ENCODE measurements around the gene TEX12.
"Not testable (repeated sequence)": the region's sequence is repeated elsewhere in the genome, so short reads cannot be mapped to it uniquely, and the experiment has no call there.

TEX12 gene

DNA sequence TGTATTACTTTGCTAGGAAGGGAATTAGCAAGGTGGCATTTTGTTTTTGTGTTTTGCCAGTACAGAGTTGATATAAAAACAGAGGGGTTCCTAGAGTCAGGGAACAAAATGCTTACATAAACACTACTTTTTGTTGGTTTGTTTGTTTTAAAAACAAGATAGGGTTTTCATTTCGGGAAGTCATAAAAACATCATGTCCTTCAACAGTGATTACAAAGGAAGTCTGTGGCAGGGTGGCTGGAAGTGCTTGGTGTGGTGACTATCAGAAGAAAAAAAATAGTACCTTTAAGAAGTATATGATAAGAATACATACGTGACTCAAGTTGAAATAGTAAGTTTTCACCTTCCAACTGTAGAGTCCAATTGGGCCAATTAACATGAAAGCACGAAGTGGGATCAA lies 2.1 kb upstream of the TEX12 start:
- no peak for DNase-seq

DNA sequence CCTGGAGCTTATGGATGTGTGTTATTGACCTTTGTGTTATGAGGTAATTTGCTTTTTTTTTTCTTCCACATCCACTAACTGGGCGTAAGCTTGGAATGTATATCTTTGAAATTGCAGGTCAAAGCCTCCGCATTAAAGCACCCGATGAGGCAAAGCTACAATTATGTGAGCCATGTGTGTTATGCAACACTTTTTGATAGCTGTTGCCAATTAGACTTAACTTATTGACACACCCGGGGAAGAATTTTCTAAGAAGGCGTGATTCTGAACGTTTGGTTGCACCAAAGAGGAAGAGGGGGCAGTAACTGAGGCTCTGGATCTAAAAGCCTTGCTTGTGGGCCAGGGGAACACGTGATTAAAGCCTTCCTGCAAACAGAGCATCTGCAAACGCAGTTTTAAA lies 610 bp upstream of the TEX12 start:
- DNase-seq = no peak

DNA sequence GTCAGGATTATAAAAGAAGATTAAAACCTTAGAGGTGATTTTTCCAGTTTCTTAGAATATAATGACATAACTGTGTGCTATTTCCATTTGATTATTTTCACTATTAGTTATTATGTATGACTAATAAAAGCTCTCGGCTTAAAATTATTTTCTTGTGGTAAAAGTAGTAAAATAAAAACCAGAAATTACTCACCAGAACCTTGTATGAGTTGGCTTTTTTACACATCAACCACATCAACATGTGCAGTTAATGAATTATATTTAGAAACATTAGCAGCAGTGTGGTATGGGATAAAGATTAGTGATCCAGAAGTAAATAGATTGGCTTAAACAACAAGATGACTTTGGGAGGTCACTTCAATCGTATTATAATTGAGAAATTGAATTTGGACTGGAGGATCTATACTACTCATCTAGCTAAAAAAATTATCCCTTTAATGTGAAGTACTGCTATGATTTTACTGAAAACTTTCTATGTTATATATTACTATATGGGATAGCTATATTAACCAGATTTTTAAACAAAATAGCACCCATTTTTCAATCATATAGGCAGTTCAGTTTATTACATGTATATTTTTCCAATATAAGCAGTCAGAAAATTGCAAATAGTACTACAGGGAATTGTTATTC lies 5.3 kb downstream of the TEX12 start:
- no peak for DNase-seq

DNA sequence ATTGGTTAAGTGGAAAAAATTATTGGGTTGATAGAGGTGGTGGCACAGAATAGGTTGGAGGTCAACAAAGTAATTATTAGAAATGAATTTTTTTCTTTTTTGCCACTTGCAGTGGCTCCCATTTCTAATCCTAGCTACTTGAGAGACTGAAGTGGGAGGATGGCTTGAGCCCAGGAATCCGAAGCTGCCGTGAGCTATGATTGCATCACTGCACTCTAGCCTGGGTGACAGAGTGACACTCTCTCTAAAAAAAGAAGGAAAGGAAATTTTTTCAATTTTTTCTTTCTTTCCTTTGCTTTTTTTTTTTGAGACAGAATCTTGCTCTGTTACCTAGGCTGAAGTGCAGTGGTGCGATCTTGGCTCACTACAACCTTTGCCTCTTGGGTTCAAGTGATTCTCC lies 6.0 kb downstream of the TEX12 start:
- DNase-seq = no peak

DNA sequence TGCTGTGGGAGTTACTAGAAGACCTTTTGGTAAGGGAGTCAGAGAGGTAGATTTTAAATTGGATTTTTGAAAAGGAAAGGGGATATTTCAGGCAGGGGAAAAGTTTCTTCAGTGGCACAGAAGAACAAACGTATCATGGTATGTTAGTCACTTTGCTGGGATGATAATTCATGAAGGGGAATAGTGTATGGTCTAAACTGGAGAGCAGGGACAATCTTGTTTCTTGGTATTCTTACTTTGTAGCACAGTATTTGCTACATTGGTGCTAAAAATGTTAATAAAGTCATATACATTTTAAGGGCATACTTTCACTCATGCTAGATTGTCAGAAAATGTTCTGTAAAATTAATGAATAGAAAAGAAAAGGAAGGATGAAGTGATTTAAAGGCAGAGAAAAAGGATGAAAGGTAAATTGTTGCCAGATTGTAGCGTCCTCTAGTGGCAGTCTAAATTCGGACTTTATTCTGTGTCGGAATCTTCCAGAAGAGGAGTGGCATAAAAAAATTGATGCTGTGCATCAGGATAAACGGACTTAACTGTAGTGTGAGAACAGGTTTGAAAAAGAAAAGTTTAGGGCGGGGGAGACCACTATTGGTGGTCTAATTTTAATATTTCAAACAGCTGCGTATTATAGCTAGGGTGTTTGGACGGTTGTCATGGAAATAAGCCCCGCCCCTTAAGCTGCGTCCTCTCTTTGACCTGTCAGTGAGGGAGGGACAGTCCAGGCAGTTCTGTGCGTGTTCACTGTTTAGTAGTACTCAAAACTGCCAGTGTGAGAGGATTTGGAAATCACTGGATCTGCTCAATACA lies 7.8 kb downstream of the TEX12 start, which contains the start of gene BCO2:
Gene BCO2 (plus strand): TSS at position 724 of the 810 bp plus-strand sequence. CDS start 90 bp downstream, outside the sequence.
- DNase-seq = peak; percentile 49 to 96

DNA sequence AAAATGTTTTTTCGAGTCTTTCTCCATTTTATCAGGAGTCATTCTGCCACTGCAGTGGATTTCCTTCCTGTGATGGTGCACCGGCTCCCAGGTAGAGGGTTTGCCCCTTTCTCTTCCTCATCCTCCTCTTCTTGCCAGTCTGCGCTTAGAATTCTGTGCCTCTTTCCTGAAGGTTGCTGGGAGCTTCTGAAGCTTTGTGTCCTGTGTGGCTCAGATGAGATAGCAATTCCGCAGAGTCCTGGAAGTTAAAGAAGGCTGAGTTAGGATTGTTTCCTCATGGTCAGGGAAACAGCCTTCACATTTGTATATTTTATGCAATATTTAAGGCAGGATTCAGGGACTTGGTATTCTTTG lies 8.4 kb downstream of the TEX12 start:
- DNase-seq = no peak

DNA sequence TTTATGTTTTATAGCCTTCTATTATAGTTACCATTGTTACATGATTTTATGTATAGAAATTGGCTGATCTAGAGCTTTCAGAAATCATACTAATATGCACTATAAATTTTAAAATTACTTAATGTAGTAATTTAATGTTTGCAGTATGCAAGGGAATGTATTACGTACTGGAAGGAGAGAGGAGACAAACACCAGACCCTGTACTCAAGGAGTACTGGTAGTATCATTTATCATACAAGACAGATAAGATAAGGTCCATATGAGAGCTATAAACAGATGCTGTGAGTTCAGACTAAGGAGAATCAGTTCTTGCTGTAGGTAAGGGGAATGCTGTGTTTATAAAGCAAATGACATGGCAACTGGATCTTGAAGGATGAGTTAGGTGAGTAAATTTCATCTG lies 8.9 kb downstream of the TEX12 start:
- DNase-seq = no peak

DNA sequence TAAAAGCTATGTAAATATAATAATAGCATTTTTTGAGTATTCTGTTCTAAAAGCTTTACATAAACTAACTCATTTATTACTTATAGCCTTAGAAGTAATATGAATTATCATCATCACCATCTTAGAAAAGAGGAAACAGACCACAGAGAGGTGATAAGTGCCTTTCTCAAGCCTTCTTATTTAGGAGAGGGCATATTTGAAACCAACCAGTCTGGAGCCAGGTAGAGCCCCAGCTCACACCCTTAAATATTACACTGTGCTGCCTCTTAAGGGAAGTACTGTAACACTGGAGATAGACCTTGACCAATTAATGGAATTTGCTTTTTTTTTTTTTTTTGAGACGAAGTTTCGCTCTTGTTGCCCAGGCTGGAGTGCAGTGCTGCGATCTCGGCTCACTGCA lies 10.4 kb downstream of the TEX12 start:
- DNase-seq = no peak

DNA sequence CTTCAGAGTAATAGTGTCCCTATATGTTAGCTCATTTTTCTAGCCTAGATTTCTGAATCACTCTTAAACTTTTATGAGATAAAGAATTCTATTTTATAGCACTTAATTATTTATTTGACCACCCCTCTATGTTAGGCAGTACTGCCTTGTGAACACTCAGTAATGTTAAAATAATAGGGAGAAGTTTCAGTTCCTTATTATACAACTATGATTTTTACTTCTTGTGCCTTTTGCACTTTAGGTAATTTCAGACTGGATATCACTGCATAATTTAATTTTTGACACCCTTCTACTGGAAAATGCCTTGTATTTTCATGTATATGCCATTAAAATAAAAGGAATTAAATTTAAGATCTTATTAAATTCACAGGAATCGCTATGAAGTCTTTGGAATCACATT lies 11.3 kb downstream of the TEX12 start:
- no peak for DNase-seq

DNA sequence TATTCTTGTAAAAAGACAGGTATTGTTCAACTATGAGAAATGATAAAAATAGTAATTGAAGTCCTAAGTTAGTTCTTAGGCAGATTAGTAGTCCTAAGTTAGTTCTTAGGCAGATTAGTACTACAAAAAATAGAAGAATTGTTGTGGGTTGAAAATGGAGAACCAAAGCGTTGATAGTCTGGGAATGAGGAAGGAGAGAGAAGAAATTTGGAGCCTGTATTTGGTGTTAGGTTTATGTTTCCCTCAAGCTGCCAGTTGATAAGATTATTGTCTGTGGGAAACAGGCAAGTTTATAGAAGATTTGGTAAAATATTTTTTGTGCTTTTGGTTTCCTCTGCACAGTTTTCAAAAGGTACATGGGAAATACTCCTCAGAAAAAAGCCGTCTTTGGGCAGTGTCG lies 11.8 kb downstream of the TEX12 start:
- DNase-seq = no peak

DNA sequence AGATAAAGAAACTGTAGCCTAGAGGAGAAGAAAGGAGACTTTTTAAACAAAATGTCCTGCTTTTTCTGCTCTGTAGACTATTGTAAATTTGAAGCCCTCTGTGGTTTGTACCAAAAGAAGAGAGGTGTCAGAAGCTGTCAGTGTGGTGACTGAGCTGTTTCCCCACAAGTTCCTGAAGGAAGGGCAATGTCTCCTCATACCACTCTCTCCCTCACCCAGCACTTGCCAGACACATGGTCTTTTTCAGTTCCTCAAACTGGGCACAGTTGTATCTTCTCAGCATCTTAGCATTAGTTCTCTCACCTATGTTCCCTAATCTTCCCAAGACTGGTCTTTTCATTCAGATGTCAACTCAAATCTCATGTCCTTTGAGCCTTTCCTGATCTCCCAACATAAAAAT lies 12.4 kb downstream of the TEX12 start:
- no peak for DNase-seq

DNA sequence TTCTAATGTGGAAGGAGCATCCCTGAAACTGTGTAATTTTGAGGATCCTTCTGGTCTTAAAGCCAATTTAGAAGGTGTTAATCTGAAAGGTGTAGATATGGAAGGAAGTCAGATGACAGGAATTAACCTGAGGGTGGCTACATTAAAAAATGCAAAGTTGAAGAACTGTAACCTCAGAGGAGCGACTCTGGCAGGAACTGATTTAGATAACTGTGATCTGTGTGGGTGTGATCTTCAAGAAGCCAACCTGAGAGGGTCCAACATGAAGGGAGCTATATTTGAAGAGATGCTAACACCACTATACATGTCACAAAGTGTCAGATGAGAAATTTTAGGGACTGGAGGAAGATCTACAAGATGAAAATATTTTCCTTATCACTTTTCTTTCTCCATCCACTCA lies 15.7 kb downstream of the TEX12 start:
- no peak for DNase-seq

DNA sequence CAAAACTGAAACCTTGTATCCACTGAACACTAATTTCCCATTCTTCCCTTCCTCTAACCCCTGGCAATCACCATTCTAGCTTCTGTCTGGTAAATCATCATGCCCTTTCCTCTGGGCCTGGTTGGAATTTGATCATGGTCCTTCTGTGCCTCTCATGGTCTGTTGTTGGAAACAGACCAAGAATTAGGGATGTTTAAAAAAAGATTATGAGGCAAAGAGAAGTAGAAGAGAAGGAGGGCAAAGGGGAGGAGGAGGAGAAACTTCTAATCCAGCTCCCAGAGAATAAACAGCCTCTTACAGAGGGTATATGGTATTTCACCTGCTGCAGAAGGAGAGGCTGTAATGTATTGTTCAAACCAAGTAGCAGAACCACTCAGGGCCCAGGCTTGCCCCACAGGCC lies 18.7 kb downstream of the TEX12 start:
- DNase-seq = no peak

DNA sequence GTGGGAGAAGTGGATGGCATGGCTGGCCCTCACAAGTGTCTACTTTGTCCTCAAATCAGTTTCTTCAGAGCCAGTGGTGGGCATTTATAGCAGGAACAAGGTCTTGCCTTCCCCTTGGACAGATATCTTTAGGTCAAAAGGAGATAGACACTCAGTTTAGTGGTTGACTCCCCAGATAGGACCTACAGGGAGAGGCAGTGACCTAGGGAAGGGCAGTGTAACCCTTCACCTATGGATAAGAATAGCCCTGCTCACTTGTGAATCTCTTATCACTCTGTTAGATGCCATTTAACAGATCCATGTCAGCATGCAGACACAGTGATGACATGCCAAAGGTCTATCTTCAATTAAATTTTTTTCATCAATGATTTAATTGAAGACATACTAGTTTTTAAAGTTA lies 19.1 kb downstream of the TEX12 start:
- no peak for DNase-seq

DNA sequence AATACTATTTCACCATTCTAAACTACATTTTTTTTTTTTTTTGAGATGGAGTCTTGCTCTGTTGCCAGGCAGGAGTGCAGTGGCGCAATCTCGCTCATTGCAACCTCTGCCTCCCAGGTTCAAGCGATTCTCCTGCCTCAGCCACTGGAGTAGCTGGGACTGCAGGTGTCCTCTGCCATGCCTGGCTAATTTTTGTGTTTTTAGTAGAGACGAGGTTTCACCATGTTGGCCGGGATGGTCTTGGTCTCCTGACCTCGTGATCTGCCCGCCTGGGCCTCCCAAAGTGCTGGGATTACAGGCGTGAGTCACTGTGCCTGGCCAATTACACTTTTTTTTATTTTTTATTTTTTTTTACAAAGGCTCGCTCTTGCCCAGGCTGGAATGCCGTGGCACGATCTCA lies 27.9 kb downstream of the TEX12 start:
- not testable (repeated sequence) for DNase-seq

DNA sequence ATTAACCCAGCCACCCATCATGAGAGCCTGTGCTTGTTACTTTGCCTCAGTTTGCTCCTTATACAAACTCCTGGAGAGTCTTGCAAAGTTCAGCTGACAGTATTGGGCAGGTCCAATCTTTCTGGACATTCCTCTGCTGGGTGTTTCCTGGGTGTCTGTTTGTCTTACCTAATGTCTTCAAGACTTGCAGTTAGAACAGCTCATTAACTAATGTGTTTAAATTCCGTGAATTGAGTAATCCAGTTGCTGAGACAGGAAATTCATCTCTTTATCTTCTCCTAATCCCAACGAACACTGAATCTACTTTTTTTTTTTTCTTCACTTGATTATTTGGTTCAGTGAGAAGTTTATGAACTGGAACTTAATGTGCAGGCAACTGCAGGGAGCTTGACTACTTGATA lies 28.8 kb downstream of the TEX12 start:
- DNase-seq = no peak

DNA sequence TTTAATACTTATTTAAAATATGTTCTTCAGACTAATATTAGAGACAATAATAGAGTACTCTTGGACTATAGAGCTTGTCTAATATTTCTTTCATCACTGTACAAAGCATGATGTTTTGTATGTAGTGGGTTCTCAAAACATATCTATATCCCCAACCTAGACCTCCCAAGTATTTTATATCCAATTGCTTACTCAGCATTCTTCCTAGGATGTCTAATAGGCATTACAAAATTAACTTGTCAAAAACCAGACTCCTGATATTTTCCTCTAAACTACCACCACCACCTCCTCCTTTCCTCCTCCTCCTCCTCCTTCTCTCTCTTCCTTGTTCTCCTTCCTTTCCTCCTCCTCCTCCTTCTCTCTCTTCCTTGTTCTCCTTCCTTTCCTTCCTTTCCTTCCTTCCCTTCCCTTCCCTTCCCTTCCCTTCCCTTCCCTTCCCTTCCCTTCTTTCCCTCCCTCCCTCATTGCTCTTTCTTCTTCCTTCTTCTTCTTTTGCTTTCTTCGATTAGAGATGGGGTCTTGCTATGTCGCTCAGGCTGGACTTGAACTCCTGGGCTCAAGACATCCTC lies 29.4 kb downstream of the TEX12 start:
- no peak for DNase-seq

DNA sequence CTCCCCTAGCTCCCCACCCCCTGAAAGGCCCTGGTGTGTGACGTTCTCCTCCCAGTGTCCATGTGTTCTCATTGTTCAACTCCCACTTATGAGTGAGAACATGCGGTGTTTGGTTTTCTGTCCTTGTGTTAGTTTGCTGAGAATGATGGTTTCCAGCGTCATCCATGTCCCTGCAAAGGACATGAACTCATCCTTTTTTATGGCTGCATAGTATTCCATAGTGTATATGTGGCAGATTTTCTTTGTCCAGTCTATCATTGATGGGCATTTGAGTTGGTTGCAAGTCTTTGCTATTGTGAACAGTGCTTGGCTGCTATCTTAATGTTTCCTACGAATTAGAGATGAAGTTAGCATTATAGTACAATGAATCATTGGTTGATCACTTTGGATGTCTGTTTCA lies 31.9 kb downstream of the TEX12 start:
- not testable (repeated sequence) for DNase-seq

DNA sequence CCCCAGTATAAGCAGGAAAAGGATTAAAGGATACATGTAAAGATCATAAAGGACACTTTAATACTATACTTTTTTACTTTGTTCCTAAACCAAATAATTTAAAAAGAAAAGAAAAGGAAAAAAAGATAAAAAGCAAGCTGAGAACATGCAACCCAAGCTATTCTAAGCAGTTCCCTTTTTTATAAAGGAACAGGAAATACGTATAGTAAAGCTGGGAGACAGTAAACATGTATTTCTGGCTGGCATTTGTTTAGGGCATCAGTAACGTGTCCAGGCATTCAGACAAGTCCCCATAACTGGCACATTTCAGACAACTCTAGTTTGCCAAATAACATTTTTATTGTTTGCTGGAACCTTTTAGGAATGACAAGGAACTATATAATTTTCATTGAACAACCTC lies 33.1 kb downstream of the TEX12 start:
- no peak for DNase-seq

DNA sequence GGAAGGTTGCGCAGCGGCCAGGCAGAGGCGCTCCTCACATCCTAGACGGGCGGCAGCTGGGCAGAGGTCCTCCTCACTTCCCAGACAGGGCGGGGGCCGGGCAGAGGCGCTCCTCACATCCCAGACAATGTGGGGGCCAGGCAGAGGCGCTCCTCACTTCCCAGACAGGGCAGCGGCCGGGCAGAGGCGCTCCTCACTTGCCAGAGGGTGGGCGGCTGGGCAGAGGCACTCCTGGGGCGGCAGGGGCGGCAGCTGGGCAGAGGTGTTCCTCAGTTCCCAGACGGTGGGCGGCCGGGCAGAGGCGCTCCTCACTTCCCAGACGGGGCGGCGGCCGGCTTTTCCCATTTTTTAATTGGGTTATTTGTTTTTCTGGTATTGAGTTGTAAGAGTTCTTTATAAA lies 38.9 kb downstream of the TEX12 start:
- no peak for DNase-seq

DNA sequence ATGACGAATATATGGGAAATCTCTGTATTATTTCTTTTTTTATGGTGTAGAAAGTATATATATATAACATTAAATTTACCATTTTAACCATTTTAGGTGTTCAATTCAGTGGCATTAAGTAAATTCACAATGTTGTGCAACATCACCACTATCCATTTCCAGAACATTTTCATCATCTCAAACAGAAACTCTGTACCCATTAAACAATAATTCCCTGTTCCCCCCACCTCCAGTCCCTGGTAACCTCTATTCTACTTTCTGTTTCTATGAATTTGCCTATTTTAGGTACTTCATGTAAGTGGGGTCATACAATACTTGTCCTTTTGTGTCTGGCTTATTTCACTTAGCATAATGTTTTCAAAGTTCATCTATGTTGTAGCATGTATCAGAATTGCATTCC lies 43.7 kb downstream of the TEX12 start:
- no peak for DNase-seq

DNA sequence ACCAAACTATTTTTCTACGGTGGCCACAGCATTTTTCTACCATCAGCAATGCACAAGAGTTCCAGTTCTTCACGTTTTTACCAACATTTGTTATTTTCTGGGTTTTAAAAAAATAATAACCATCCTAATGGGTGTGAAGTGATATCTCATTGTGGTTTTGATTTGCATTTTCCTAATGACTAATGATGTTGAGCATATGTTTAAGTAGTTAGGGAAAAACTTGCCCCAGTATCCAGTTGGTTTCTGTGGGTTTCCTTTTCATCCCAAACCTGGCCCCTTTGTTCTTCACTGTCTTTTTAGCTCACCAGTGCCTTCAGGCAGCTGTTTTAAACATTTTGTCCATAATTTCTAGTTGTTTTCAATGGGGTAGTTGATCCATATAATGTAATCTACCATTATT lies 44.4 kb downstream of the TEX12 start:
- DNase-seq = no peak

DNA sequence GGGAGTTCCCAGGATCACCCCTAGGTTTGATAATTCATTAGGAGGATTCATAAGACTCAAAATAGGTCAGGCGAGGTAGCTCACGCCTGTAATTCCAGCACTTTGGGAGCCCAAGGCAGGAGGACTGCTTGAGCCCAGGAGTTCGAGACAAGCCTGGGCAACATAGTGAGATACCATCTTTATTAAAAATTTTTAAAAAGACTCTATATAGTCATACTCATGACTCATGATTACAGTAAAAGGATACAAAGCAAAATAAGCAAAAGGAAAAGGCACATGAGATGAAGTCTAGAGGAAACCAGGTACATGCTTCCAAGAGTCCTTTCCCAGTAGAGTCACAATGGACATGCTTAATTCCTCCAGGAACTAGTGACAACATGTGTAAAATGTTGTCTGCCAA lies 45.1 kb downstream of the TEX12 start:
- DNase-seq = no peak

DNA sequence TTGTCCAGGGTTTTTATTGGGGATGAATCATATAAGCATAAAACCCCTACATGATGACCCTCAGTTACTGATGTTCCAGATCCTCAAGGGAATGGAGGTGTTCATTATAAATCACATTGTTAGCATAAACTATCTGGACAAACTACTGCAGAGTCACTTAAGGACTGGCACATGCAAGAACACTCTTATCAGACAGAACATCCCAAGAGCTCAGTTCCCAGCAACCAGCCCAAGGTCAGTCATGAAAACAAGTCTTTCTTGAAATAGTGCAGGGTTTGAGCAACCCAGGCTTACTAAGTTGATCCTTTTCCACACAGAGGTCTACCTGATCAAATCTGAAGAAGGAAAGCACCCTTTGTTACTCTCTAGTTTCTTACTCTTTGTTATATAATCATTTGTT lies 45.5 kb downstream of the TEX12 start:
- no peak for DNase-seq

DNA sequence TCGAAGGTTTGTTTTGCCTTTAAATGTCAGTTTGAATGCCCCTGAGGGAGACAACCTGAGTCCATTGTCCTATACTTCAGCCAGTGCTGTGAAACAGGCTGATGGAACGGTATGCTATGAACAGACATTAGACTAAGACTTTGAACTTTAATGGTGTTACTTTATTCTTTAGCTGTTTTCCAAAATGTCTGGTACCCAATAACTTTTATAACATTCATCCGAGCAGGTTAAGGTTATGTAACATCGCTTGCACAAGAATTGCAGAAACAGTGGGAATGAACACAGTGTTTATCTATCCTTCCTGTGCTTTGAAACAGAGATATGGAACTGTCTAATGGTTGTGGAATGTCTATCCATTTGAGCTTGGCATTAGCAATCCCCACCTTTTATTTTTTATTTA lies 46.6 kb downstream of the TEX12 start:
- DNase-seq = no peak
